ENCODE measurements around the gene PDE4D. TPM values are rescaled to one million over a fixed set of nuclear protein-coding genes. Genes with fewer than 3 reads are reported as not detected.

The PDE4D gene
- polyA plus RNA-seq, 1 donor (not counting 4 experiments of a cell fraction or from before 2014, with no cell fraction given) = 3.6 TPM

DNA sequence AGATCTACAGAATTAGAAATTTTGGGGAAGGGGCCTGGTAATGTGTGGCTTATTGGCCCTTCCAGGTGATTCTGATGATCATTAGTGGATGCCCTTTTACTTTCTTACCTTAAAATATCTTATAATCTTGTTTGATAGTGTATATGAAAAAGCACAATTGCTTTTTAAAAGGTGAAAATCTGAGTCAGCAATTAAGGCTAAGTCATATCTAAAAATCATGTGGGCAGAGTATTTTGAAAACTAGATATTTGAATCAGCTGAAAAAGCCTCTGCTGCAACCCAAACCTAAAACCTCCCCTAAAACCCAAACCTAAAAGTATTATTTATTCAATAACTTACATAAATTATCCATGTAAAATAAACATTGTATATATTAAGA is 359.8 kb downstream of the PDE4D start:
- Histone ChIP-seq H3K4me1 (ENCODE audit: control insufficient read depth, extremely low read depth, insufficient read depth, low read length) (no peaks in the 10 kb centered on the region), H3K4me2 (ENCODE audit: control insufficient read depth, extremely low read depth, insufficient read depth, low read depth, low read length) (no peak overlapping the region), H3K79me2 (ENCODE audit: control insufficient read depth, insufficient read depth, low read length) (no peaks in the 10 kb centered on the region), H3K9ac (ENCODE audit: control insufficient read depth, extremely low read depth, insufficient read depth, low read length) (no peak overlapping the region), H2AFZ (ENCODE audit: control insufficient read depth, low read length) (no peak overlapping the region), H3K9me3 (ENCODE audit: control insufficient read depth, low read depth, low read length) (no peaks in the 10 kb centered on the region), H4K20me1 (ENCODE audit: control insufficient read depth, extremely low read depth, insufficient read depth, low read length) (no peaks in the 10 kb centered on the region), H3K4me3 (ENCODE audit: control insufficient read depth in 2 of 3, extremely low read depth in 1 of 3, insufficient read depth in 2 of 3, low read depth in 1 of 3, low read length in 3 of 3) (no peak overlapping the region), H3K9me1 (ENCODE audit: control insufficient read depth, extremely low read depth, insufficient read depth, low read length) (no peaks in the 10 kb centered on the region), H3K27me3 (ENCODE audit: control insufficient read depth, extremely low read depth, insufficient read depth, low read length) (no peaks in the 10 kb centered on the region), H3K36me3 (ENCODE audit: control insufficient read depth in 2 of 2, extremely low read depth in 1 of 2, insufficient read depth in 2 of 2, low read length in 2 of 2) (no peaks in the 10 kb centered on the region), H3K27ac (ENCODE audit: control insufficient read depth, insufficient read depth, low read length) (no peak overlapping the region)
- FAIRE-seq (no peak), DNase-seq (ENCODE audit: low read depth, low spot score) (no peak)
- dilution Hi-C loops (cut with MboI; ENCODE audit: extremely low pct_ligation_motif_present, low sequenced_read_pairs) = no loop called here
- TF ChIP-seq EZH2 (IDR thresholded peaks at IDR 0.05; ENCODE audit: low read length) = no peak
- TF ChIP-seq, protein P1, sequence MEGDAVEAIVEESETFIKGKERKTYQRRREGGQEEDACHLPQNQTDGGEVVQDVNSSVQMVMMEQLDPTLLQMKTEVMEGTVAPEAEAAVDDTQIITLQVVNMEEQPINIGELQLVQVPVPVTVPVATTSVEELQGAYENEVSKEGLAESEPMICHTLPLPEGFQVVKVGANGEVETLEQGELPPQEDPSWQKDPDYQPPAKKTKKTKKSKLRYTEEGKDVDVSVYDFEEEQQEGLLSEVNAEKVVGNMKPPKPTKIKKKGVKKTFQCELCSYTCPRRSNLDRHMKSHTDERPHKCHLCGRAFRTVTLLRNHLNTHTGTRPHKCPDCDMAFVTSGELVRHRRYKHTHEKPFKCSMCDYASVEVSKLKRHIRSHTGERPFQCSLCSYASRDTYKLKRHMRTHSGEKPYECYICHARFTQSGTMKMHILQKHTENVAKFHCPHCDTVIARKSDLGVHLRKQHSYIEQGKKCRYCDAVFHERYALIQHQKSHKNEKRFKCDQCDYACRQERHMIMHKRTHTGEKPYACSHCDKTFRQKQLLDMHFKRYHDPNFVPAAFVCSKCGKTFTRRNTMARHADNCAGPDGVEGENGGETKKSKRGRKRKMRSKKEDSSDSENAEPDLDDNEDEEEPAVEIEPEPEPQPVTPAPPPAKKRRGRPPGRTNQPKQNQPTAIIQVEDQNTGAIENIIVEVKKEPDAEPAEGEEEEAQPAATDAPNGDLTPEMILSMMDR (optimal IDR thresholded peaks at IDR 0.05 in 1 of 3, IDR thresholded peaks at IDR 0.05 in 1 of 3, conservative IDR thresholded peaks at IDR 0.05 in 1 of 3; ENCODE audit: extremely low read depth in 1 of 3, insufficient read depth in 2 of 3, low read length in 3 of 3) = no peak

DNA sequence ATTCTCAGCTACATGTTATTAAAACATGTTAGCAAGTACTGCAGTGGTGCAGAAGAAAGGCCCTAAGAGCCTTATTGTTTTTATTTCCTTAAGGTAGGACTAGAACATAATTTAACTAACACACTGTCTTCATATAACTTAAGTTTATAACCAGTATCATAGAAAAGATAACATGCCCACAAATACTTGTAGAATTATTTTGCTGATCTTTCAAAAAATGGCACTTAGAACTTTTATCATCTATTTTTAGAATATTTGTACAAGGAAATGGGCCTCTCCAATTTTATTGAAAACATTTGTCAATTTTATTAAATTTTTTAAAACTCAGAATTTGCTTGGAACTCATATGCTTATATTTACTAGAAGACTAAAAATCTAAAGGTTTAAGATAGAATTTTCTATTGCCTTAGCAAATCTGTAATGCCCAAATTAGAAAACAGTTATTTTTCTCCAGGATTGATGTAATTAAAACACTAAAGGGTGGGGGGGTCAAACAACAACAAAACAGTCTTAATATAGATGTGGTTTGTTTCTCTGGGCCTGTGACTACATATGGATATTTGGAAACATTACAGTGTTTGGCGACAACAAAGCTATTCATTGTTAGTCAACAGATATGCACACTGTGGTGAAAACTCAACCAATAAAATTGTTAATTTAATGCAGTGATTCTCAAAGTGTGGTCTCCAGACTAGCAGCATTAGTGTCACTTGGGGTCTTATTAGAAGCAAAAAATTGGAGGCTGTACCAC is 360.4 kb downstream of the PDE4D start:
- dilution Hi-C loops (cut with MboI; ENCODE audit: extremely low pct_ligation_motif_present, low sequenced_read_pairs) = no loop called here
- no peak for FAIRE-seq
- TF ChIP-seq, protein P1 (optimal IDR thresholded peaks at IDR 0.05 in 1 of 3, IDR thresholded peaks at IDR 0.05 in 1 of 3, conservative IDR thresholded peaks at IDR 0.05 in 1 of 3; ENCODE audit: extremely low read depth in 1 of 3, insufficient read depth in 2 of 3, low read length in 3 of 3) = no peak
- TF ChIP-seq EZH2 (IDR thresholded peaks at IDR 0.05; ENCODE audit: low read length) = no peak

More for the DNA sequence above, 360.4 kb downstream of the PDE4D start:
- H2AFZ ChIP-seq (ENCODE audit: control insufficient read depth, low read length) = no peak overlapping the region
- H3K9me1 ChIP-seq (ENCODE audit: control insufficient read depth, extremely low read depth, insufficient read depth, low read length) = no peaks in the 10 kb centered on the region
- H4K20me1 ChIP-seq (ENCODE audit: control insufficient read depth, extremely low read depth, insufficient read depth, low read length) = no peaks in the 10 kb centered on the region
- no peaks in the 10 kb centered on the region for H3K9me3 ChIP-seq (ENCODE audit: control insufficient read depth, low read depth, low read length)
- H3K79me2 ChIP-seq (ENCODE audit: control insufficient read depth, insufficient read depth, low read length) = no peaks in the 10 kb centered on the region
- DNase-seq (ENCODE audit: low read depth, low spot score) = no peak
- no peaks in the 10 kb centered on the region for H3K4me1 ChIP-seq (ENCODE audit: control insufficient read depth, extremely low read depth, insufficient read depth, low read length)
- no peak overlapping the region for H3K4me3 ChIP-seq (ENCODE audit: control insufficient read depth in 2 of 3, extremely low read depth in 1 of 3, insufficient read depth in 2 of 3, low read depth in 1 of 3, low read length in 3 of 3)
- H3K36me3 ChIP-seq (ENCODE audit: control insufficient read depth in 2 of 2, extremely low read depth in 1 of 2, insufficient read depth in 2 of 2, low read length in 2 of 2) = no peaks in the 10 kb centered on the region
- no peak overlapping the region for H3K27ac ChIP-seq (ENCODE audit: control insufficient read depth, insufficient read depth, low read length)
- no peak overlapping the region for H3K9ac ChIP-seq (ENCODE audit: control insufficient read depth, extremely low read depth, insufficient read depth, low read length)
- H3K27me3 ChIP-seq (ENCODE audit: control insufficient read depth, extremely low read depth, insufficient read depth, low read length) = no peaks in the 10 kb centered on the region
- H3K4me2 ChIP-seq (ENCODE audit: control insufficient read depth, extremely low read depth, insufficient read depth, low read depth, low read length) = no peak overlapping the region
